NCI-H146 (cell line): ENCODE results near the gene SHISAL2B.
"Not testable (repeated sequence)": the region's sequence is repeated elsewhere in the genome, so short reads cannot be mapped to it uniquely, and the experiment has no call there.

Experiments
- DNase-seq: peaks from one replicate; lab custom pipeline; 2025; lab: John Stamatoyannopoulos, UW

SHISAL2B gene

GRCh38 chr5:64690417-64691151 lies at the start of gene SHISAL2B:
TSS of gene SHISAL2B (plus strand) at chr5:64690503. CDS start at chr5:64690624, 121 bp downstream.
- DNase-seq = peak; percentile 89

- DNase-seq = no peak
Measured at GRCh38 chr5:64644831-64645230, 45.5 kb upstream of the SHISAL2B start.

GRCh38 chr5:64646169-64646568 lies 44.1 kb upstream of the SHISAL2B start:
- peak; percentile 71 for DNase-seq

GRCh38 chr5:64649512-64649911 lies 40.8 kb upstream of the SHISAL2B start:
- DNase-seq = no peak

GRCh38 chr5:64653766-64654560 lies 36.3 kb upstream of the SHISAL2B start:
- DNase-seq = no peak

- peak; percentile 72 for DNase-seq
Measured at GRCh38 chr5:64654561-64654938, 35.8 kb upstream of the SHISAL2B start.

- DNase-seq = no peak
Measured at GRCh38 chr5:64655596-64655995, 34.7 kb upstream of the SHISAL2B start.

GRCh38 chr5:64659289-64659688 lies 31.0 kb upstream of the SHISAL2B start:
- peak; percentile 87 for DNase-seq

- not testable (repeated sequence) for DNase-seq
Measured at GRCh38 chr5:64663181-64663580, 27.1 kb upstream of the SHISAL2B start.

- peak; percentile 90 for DNase-seq
Measured at GRCh38 chr5:64665243-64665642, 25.1 kb upstream of the SHISAL2B start.

GRCh38 chr5:64666078-64666477 lies 24.2 kb upstream of the SHISAL2B start:
- peak; percentile 35 for DNase-seq

GRCh38 chr5:64667068-64667467 lies 23.2 kb upstream of the SHISAL2B start:
- DNase-seq = no peak

- no peak for DNase-seq
Measured at GRCh38 chr5:64670277-64670676, 20.0 kb upstream of the SHISAL2B start.

- no peak for DNase-seq
Measured at GRCh38 chr5:64671678-64672077, 18.6 kb upstream of the SHISAL2B start.

GRCh38 chr5:64678374-64678773 lies 11.9 kb upstream of the SHISAL2B start:
- DNase-seq = peak; percentile 54

GRCh38 chr5:64680289-64680688 lies 10.0 kb upstream of the SHISAL2B start:
- peak; percentile 79 for DNase-seq

GRCh38 chr5:64682608-64683007 lies 7.7 kb upstream of the SHISAL2B start:
- peak; percentile 13 for DNase-seq

GRCh38 chr5:64685866-64686265 lies 4.4 kb upstream of the SHISAL2B start:
- peak; percentile 29 for DNase-seq

- DNase-seq = no peak
Measured at GRCh38 chr5:64688391-64688790, 1.9 kb upstream of the SHISAL2B start.

- DNase-seq = no peak
Measured at GRCh38 chr5:64688965-64689364, 1.3 kb upstream of the SHISAL2B start.

GRCh38 chr5:64690104-64690416 lies 243 bp upstream of the SHISAL2B start:
- DNase-seq = no peak

GRCh38 chr5:64691291-64691690 lies 988 bp downstream of the SHISAL2B start:
- no peak for DNase-seq

GRCh38 chr5:64693636-64694035 lies 3.3 kb downstream of the SHISAL2B start:
- DNase-seq = no peak
